OCI-LY7 (cell line): ENCODE results near the gene SCN4A.

Source experiments
- EZH2phosphoT487 ChIP-seq: fragments of 200-600 bp; sonication (generic); IDR thresholded peaks from 2 replicates; pipeline ENCODE4 v1.6.1; 2018; ENCODE audit warnings: low read depth, borderline replicate concordance, mild to moderate bottlenecking, mixed run types, antibody characterized with exemption, low read length, moderate library complexity, mixed read lengths
- TF ChIP-seq, protein P1 (sequence below): fragments of 200-600 bp; sonication (generic); conservative IDR thresholded peaks from 2 replicates; pipeline ENCODE4 v1.5.1; 2014; ENCODE audit warnings: mild to moderate bottlenecking, antibody characterized with exemption, low read length, moderate library complexity, mixed read lengths

DNA sequence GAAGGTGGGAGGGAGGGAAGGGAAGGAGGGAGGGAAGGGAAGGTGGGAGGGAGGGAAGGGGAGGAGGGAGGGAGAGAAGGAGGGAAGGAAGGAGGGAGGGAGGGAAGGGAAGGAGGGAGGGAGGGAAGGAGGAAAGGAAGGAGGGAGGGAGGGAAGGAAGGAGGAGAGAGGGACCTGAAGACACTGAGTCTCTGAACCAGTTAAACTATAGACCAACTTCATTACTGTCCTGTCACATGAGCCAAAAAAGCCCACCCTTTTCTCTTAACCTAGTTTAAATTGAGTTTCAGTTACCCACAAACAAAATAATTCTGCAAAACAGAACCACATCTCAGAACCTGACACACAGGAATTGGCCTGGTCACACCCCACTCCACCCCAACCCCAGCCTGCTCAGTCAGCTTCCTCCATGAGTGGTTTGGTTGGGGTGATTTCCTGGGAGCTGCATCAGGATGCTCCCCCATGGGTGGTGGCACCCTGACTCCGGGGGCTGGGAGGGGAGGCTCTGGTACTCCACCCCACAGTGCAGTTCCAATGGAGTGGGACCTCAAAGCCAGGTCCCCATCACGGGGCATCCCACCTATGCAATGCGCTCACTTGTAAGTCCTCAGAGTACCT lies 20.8 kb upstream of the SCN4A start:
- TF ChIP-seq, protein P1, sequence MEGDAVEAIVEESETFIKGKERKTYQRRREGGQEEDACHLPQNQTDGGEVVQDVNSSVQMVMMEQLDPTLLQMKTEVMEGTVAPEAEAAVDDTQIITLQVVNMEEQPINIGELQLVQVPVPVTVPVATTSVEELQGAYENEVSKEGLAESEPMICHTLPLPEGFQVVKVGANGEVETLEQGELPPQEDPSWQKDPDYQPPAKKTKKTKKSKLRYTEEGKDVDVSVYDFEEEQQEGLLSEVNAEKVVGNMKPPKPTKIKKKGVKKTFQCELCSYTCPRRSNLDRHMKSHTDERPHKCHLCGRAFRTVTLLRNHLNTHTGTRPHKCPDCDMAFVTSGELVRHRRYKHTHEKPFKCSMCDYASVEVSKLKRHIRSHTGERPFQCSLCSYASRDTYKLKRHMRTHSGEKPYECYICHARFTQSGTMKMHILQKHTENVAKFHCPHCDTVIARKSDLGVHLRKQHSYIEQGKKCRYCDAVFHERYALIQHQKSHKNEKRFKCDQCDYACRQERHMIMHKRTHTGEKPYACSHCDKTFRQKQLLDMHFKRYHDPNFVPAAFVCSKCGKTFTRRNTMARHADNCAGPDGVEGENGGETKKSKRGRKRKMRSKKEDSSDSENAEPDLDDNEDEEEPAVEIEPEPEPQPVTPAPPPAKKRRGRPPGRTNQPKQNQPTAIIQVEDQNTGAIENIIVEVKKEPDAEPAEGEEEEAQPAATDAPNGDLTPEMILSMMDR = no peak
- TF ChIP-seq EZH2phosphoT487 = no peak
